ENCODE results near the gene MOB3C.

DNA sequence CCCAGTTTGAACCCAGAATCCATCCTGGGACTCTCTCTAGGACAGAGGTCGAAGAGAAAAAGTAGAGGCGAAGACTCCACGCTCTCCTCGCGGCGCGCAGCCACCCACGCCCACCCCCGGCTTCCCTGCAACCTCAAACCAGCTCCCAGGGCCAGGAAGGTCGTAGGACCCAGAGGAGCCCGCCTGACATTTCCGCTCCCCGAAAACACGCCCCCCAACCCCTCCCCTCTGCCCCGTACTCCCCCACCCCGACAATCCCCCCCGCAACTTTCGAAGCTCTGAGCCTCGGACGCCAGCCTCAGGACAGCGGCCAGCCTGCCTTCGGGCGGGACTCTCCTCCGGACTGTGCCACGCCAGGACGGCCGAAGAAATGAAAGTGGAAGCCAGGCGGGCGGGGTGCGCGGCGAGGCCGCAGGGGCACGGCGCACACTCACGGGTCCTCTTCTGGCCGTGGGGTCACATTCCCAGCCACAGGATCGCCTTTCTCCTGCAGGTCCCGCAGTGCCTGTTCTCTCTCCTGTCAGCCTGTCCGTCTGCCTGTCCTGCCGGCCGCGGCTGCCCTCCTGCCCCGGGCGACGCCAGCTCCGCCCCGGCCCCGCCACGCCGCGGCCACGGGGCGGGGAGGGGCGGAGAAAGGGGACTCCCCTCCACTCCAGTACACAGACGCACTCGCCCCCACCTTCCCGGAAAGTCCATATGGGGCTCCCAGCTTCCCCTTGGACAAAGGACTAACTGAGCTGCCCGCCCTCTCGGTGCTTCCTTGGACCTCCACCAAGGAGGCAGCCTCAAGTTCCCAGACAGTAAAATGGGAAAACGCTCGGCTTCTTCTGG lies at the start of gene MOB3C:
- TF ChIP-seq, protein P1, sequence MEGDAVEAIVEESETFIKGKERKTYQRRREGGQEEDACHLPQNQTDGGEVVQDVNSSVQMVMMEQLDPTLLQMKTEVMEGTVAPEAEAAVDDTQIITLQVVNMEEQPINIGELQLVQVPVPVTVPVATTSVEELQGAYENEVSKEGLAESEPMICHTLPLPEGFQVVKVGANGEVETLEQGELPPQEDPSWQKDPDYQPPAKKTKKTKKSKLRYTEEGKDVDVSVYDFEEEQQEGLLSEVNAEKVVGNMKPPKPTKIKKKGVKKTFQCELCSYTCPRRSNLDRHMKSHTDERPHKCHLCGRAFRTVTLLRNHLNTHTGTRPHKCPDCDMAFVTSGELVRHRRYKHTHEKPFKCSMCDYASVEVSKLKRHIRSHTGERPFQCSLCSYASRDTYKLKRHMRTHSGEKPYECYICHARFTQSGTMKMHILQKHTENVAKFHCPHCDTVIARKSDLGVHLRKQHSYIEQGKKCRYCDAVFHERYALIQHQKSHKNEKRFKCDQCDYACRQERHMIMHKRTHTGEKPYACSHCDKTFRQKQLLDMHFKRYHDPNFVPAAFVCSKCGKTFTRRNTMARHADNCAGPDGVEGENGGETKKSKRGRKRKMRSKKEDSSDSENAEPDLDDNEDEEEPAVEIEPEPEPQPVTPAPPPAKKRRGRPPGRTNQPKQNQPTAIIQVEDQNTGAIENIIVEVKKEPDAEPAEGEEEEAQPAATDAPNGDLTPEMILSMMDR (IDR thresholded peaks at IDR 0.05): no peak
- peak in 1 of 2 donors; percentile 65 for TF ChIP-seq POLR2A (IDR thresholded peaks at IDR 0.05)

Data from vagina (tissue), 2 donors.